GM12874 (cell line): ENCODE data around the gene GPR75.

Source experiments
- CTCF ChIP-seq: IDR thresholded peaks from 2 replicates; pipeline ENCODE4 v1.5.1; 2011; ENCODE audit warnings: low read depth, mild to moderate bottlenecking, control low read depth, low read length, moderate library complexity; ENCODE audit not compliant: insufficient read depth

The GPR75 gene

GRCh38 chr2:53859206-53860181 lies at the start of gene GPR75:
GPR75 (minus strand) TSS chr2:53859967; CDS start chr2:53854756, 5,211 bp downstream.
- TF ChIP-seq CTCF: no peak

GRCh38 chr2:53907582-53907981 lies 47.8 kb upstream of the GPR75 start:
- no peak for TF ChIP-seq CTCF

GRCh38 chr2:53905396-53905795 lies 45.6 kb upstream of the GPR75 start:
- no peak for TF ChIP-seq CTCF

- TF ChIP-seq CTCF: no peak
These were observed 43.2 kb upstream of the GPR75 start for GRCh38 chr2:53903011-53903410.

GRCh38 chr2:53901192-53901591 lies 41.4 kb upstream of the GPR75 start:
- TF ChIP-seq CTCF: no peak

GRCh38 chr2:53896864-53897263 lies 37.1 kb upstream of the GPR75 start:
- TF ChIP-seq CTCF: no peak

- TF ChIP-seq CTCF: no peak
These were observed 26.9 kb upstream of the GPR75 start for GRCh38 chr2:53886406-53887280.
